GM18868 (cell line): ENCODE data around the gene LHFPL2.
"Not testable (repeated sequence)": the region's sequence is repeated elsewhere in the genome, so short reads cannot be mapped to it uniquely, and the experiment has no call there.

Experiments used
- ATAC-seq: cut with Tn5 transposase; IDR thresholded peaks from one replicate; pipeline ENCODE4 v1.9.1; 2021; ENCODE audit warnings: mild to moderate bottlenecking, moderate library complexity; ENCODE audit not compliant: unreplicated experiment

The LHFPL2 gene

DNA sequence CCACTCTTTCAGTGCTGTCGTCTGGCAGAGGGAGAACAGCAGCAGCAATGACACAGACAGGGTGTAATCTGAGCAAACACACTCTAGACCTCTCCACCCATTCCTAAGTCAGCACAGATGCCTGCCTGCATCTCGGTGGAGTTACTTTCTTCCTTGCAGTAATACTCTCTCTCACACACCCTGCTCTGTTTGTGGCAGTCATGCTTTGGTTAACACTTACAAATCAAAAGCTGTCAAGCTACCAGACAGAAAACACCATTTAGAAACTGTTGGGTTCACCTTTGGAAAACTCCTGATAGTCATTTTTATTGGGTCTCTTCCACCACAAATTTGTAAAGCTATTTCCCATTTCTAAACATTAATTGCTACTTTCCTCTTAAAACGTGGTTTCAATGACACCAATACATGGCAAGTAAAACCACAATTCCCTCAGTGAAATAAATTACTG, 27.3 kb downstream of the LHFPL2 start:
- ATAC-seq, result no peak

- ATAC-seq, result not testable (repeated sequence)
Observed at GRCh38 chr5:78620119-78620518, 28.5 kb downstream of the LHFPL2 start.

- no peak for ATAC-seq
Observed at GRCh38 chr5:78618303-78618702, 30.3 kb downstream of the LHFPL2 start.

DNA sequence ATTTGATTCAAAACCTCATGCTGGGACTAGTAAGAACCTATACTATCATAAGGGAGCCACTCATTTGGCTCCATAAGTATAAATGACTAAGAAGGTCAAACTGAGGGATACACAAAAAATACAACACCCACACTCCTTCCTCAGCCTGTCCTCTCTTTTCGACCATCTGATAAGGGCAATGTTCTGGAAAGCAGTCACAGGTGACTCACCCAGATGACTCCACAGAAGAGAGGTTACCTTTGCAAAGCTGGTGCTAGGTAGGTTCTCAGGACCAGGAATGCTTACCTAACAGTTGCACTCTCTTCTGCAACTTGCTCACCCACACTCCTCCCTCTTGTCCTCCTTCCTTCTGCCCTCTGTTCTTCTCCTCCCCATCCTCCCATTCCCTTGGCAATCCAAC, 32.9 kb downstream of the LHFPL2 start:
- ATAC-seq, result no peak

DNA sequence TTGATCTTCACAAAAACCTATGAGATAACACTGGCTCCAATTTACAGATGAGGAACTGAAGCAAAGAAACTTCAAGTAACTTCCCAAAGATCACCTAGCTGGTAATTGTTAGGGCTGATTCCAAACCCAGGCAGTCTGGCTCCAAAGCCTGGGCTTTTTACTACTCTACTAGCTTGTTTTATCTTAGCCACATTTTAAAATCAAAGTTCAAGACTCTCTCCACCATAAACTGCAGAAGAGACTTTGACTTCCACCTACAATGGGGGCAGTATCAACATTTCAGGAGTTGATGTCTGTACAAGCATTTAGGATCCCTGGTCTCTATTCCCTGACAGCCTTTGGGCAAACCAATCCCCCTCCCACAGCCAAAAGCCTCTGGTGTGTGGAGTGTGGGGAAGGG, 33.8 kb downstream of the LHFPL2 start:
- no peak for ATAC-seq

GRCh38 chr5:78613756-78614155, 34.8 kb downstream of the LHFPL2 start:
- ATAC-seq, result no peak

DNA sequence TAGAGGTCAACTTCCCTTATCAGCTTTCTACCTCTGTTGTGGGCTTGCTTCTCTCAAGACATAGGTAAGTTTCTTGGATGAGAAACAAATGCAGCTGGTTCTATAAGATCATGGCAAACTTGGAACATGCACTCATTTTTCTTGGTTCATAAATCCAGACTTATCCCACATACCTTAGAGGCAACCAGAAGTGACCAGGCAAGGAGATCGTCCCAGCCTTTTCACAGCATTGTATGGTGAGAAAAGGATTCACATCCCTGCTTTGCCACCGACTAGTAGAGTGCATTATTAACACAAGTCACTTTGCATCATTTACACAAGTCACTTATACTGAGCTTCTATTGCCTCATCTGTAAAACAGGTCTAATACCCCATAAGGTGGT, 35.4 kb downstream of the LHFPL2 start:
- no peak for ATAC-seq

DNA sequence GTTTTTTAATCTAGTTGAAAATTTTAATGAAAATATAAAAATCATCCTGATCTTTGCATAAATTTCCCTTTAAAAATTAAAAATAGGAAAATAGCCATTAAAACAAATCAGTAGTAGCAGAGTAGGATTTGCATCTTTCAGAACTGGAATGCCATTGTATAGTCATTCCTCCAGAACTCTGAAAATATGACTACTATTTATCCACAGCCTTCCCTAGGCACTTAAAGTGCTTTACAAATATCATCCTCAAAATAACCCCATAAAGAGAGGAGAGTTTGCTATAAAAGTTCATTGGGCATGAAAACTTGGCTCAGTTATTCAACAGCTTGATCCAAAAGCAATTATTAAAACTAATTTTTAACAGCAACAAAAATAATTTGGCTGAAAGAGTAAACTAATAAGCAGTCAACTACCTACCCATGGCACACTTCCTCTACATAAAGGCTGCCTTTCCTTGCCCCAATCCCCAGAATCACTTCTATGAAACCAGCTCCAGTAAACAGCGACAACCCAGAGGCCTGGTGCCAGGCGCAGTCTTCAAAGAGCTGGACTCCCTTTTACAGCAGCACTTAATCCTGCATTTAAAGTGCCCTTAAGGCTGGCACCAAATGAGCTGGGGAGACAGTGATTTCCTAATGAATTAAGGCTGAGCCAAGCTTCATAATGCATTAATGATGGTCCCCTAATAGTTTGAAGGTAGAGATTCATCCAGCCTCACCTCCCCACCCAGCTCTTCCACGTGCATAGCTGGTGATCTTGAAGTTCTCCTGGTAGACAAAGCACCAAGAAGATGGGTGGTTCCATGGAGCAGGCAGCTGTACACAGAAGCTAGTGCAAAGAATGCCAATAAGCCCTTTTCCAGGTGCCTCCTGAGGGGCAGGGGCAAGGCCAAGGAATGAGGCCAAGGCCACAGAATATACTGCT, 36.1 kb downstream of the LHFPL2 start:
- no peak for ATAC-seq

- no peak for ATAC-seq
Observed at GRCh38 chr5:78611126-78611605, 37.4 kb downstream of the LHFPL2 start.

DNA sequence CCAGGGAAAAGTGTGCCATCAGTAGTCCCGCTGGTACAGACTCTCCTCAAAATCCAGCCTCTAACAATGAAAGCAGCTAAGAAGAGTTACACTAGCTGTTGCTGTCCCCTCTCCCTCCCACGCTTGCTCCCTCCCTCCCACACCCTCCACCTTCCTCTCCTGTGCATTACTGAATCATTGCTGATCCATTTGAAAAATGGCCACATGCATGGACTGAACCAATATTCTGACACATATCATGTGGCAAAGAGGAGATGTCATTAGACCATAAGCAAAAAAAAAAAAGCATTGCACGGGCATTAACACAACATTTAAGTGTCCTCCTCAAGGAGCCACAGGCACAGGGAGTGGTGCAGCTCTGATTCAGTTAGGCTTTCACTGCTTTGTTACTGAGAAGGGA, 37.9 kb downstream of the LHFPL2 start:
- no peak for ATAC-seq

DNA sequence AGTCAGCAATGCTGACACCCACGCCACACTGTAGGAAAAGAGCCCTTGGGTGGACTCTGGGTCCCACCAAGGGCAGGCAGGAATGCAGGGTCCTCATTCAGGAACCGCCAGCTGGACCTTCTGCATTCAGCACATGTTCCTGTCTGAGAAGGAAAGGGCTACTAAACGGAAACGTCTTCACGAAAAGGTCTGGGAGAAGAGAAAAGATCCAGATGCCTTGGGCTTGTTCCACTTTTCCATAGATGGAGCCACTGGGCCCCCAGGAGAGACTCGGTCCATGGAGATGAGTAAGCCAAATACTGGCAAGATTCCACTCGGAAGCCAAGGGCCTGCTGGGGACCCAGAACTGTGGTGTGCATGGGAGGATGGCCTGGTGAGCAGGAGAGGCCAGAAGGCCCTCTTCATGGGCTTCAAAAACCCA, 38.4 kb downstream of the LHFPL2 start:
- no peak for ATAC-seq

GRCh38 chr5:78607864-78608263, 40.7 kb downstream of the LHFPL2 start:
- no peak for ATAC-seq

DNA sequence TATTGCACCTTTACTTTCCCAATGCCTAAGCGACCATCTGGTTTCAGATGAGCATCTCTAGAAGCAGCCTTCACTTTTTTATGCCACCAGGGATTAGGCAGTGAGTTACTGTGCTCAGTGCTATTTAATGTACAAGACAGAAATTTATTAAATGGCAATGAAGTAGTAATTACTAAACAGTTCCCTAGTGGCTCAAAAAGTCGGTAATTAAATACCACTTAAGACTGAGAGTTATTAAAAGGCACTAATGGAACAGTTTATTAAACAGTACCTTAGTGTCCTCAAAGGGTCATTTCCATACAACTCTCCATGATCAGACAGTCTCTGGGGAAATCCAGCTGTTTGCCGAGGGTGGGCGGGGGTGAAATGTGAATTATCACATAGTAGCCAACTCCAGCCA, 42.3 kb downstream of the LHFPL2 start:
- no peak for ATAC-seq

DNA sequence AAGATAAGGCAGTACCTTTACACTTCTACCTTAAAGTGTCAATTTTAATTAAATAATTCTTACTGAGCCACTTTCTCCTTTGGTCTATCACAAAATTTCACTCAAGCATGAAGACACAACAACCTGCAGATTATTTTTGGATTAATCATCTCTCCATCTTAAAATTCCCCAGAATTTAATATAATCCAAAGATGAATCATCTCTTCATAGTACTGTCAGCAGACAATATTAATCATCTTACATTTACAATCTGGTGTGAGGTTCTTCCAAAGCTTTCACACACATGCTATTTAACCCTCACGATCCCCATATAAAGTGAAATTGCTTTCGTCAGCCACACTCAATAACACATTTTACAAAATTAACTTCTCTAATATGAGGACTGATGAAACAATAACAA, 43.0 kb downstream of the LHFPL2 start:
- ATAC-seq, result no peak

DNA sequence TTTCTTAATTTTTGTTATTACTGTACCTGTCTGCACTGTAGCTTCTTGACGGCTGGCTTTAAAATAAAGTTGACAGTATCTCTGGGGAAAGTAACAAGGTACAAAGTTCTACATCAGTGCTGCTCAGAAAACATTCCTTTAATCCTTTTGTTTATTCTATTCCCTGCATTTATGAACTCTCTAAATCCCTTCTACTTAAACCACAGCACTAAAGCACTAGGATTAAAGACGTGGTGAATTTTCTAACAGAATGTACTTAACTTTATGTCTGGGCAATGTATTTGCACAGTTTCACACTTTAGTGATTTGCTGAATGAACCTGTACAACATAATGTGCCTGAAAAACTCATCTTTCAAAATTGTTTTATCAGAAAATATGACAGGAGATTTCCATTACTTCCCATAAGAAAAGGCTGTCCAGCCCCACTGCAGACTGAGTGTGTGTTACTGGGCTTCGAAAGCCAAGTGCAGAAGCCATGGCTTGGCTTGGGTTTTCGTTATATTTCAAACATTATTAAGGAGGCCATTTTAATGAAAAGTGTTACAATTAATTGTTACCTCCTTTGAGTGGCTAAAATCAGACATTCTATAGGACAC, 43.8 kb downstream of the LHFPL2 start:
- no peak for ATAC-seq

DNA sequence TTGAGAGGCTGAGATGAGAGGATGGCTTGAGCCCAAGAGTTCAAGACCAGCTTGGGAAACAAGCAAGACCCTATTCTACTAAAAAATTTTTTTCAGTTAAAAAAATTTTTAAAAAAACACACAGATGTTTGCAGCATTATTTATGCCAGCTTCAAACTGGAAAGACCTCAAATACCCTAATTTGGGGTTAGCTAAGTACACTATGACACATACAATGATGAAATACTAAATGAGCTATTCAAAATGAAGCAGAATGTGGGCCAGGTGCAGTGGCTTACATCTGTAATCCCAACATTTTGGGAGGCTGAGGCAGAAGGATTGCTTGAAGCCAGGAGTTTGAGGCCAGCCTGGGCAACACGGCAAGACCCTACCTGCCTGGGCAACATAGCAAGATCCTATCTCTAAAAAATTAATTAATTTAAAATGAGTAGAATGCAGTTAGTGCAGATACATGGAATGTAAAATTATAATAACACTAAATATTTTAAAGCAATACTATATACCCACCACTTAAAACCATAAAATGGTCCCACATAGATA, 44.9 kb downstream of the LHFPL2 start:
- ATAC-seq, result no peak

DNA sequence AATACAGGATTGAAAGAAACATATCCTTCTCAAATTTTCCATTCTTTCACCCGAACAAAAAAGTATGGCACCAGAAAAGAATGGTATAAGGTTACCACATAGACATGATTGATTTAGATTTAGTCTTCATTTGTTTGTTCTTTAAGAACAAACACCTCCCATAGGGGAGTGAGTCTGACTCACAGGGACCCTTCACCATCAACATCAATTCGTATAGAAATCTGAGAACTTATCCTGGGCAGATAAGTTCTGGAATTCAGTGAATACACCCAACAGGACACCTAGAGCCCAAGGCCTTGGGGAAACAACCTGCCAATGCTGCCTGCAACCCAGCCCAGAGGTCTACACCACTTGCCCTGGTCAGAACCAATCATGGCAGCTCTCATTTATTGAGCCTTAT, 46.2 kb downstream of the LHFPL2 start:
- no peak for ATAC-seq

- ATAC-seq, result no peak
Observed at GRCh38 chr5:78601559-78602314, 46.8 kb downstream of the LHFPL2 start.

DNA sequence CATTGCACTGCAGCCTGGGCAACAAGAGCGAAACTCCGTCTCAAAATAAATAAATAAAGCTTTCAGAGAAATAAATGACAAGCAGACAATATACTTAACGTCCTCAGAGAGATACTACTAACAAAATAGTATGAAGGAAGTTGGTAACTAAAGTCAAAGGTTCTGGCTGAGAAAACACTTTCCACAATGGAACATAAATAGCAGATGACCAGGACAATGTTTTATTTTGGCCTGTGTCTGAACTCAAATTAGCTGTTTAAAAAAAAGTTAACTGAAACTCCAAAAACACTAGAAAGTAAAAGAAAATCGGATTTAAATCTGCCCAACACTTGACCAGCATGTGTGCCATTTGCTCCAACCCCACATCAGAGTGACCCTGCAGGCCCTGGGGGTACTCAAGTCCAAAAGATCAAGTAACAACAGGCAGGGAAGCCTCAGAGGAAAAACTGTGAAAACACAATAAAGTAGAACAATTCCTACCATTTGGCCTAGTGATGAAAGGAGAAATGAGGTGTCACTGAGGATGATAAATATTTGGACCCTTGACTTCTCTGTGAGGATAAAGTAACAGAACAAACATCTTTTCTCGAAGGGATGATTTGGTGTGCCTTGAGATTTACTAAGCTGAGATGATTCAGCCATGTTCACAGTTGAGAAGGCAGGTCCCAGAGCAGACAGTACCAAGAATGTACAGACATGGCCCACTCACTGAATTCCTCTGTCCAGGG, 47.7 kb downstream of the LHFPL2 start:
- no peak for ATAC-seq

GRCh38 chr5:78598973-78599372, 49.6 kb downstream of the LHFPL2 start:
- ATAC-seq, result no peak

DNA sequence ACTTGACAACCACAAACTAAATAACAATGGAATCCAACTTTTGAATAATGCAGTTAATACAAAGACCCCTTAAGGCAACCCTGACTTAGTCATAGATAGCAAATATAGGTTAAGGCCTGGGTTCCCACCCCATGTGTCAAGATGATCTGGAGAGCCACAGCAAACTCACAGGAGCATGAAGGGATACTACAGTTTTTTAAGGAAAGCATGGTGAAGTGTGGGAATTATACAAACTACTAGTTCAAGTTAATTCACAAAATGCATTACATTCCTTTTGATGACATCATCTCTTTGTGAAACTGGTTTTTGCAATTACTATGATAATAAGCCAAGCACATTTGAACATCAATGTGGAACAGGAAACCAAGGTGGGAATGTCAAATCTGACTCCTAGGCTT, 50.6 kb downstream of the LHFPL2 start:
- ATAC-seq, result no peak
